ENCODE measurements around the gene CDADC1.

The CDADC1 gene

DNA sequence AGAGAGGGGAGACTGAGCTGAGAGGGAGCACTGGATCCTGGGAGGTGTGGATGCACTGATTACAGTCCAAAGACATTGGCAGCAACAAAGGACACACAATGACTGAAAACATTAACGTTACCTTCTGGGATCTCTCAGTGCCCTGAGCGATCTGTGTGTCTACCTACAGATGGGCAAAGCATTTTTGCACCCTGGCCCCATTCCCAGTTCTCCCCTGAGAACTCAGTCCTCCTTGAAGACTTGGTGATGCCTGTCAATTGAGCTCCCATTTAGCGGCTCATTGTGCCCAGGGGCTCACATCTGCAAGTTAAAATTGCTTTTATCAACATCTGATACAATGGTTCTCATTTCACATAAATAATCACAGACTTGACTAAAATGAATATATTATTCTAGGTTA is 62.5 kb downstream of the CDADC1 start:
- Histone ChIP-seq H3K4me3 (ENCODE audit: low read depth in 1 of 2, low read length in 2 of 2) (no peak overlapping the region), H3K4me2 (ENCODE audit: insufficient read depth, low read length) (no peak overlapping the region), H3K36me3 (ENCODE audit: insufficient read depth, low read length) (no peaks in the 10 kb centered on the region), H2AFZ (ENCODE audit: low read depth, low read length) (no peak overlapping the region), H3K27me3 (ENCODE audit: insufficient read depth, low read length, poor library complexity) (no peaks in the 10 kb centered on the region), H3K27ac (ENCODE audit: low read length) (no peak overlapping the region), H3K4me1 (ENCODE audit: insufficient read depth, low read length) (no peaks in the 10 kb centered on the region), H3K9me3 (ENCODE audit: insufficient read depth, low read length, severe bottlenecking) (no peaks in the 10 kb centered on the region), H4K20me1 (ENCODE audit: insufficient read depth, low read length) (no peaks in the 10 kb centered on the region), H3K9ac (ENCODE audit: low read depth, low read length) (no peak overlapping the region), H3K79me2 (ENCODE audit: insufficient read depth, low read length) (no peaks in the 10 kb centered on the region)
- DNase-seq: no peak
- ATAC-seq (ENCODE audit: insufficient read depth, low read depth): no peak
- no peak for TF ChIP-seq EZH2 (IDR thresholded peaks at IDR 0.05; ENCODE audit: borderline replicate concordance, low read depth, low read length, severe bottlenecking)
- TF ChIP-seq, protein P1, sequence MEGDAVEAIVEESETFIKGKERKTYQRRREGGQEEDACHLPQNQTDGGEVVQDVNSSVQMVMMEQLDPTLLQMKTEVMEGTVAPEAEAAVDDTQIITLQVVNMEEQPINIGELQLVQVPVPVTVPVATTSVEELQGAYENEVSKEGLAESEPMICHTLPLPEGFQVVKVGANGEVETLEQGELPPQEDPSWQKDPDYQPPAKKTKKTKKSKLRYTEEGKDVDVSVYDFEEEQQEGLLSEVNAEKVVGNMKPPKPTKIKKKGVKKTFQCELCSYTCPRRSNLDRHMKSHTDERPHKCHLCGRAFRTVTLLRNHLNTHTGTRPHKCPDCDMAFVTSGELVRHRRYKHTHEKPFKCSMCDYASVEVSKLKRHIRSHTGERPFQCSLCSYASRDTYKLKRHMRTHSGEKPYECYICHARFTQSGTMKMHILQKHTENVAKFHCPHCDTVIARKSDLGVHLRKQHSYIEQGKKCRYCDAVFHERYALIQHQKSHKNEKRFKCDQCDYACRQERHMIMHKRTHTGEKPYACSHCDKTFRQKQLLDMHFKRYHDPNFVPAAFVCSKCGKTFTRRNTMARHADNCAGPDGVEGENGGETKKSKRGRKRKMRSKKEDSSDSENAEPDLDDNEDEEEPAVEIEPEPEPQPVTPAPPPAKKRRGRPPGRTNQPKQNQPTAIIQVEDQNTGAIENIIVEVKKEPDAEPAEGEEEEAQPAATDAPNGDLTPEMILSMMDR (IDR thresholded peaks at IDR 0.05; ENCODE audit: borderline replicate concordance, extremely low read depth, low read length, poor library complexity, severe bottlenecking): no peak

DNA sequence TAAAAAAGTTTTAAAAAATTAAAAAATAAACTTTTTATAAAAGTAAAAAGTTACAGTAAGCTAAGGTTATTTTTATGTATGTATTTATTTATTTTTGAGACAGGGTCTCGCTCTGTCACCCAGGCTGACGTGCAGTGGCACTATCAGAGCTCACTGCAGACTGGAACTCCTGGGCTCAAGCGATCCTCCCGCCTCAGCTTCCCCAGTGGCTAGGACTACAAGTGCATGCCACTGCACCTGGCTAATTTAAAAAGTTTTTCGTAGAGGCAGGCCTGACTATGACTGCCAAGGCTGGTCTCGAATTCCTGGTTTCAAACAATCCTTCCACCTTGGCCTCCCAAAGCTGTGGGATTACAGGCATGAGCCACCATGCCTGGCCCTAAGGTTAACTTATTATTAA is 64.1 kb downstream of the CDADC1 start:
- TF ChIP-seq, protein P1 (IDR thresholded peaks at IDR 0.05; ENCODE audit: borderline replicate concordance, extremely low read depth, low read length, poor library complexity, severe bottlenecking): no peak
- no peak for TF ChIP-seq EZH2 (IDR thresholded peaks at IDR 0.05; ENCODE audit: borderline replicate concordance, low read depth, low read length, severe bottlenecking)
- Histone ChIP-seq H3K9me3 (ENCODE audit: insufficient read depth, low read length, severe bottlenecking) (no peaks in the 10 kb centered on the region), H3K4me2 (ENCODE audit: insufficient read depth, low read length) (no peak overlapping the region)

DNA sequence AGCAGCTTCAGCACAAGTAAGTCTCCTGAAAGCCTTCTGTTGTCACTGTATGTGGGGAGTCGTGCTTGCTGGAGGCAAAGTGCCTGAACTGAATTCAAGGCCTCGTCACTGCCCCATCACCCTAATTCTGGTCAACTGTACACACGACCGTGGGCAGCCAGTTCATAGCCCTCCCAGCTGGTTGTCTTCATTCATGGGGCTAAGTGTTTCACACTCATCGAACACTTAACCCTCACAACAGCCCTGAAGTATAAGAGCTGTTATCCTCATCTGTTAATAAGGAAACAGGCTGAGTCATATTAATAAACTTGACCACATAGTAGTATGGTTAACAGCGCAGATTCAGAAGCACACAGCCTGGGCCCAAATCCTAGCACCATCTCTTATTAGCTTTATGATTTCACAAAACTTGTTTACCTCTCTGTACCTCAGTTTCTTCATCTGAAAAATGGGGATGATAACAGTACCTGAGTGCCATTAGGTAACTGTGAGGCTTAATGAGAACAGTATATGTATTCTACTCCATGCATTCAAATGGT is 66.7 kb downstream of the CDADC1 start:
- no peak for DNase-seq
- no peaks in the 10 kb centered on the region for H3K4me1 ChIP-seq (ENCODE audit: insufficient read depth, low read length)
- no peaks in the 10 kb centered on the region for H3K36me3 ChIP-seq (ENCODE audit: insufficient read depth, low read length)
- no peak overlapping the region for H3K9ac ChIP-seq (ENCODE audit: low read depth, low read length)
- H3K9me3 ChIP-seq (ENCODE audit: insufficient read depth, low read length, severe bottlenecking): no peaks in the 10 kb centered on the region
- no peaks in the 10 kb centered on the region for H3K79me2 ChIP-seq (ENCODE audit: insufficient read depth, low read length)
- no peak for ATAC-seq (ENCODE audit: insufficient read depth, low read depth)
- H3K27ac ChIP-seq (ENCODE audit: low read length): no peak overlapping the region
- no peak overlapping the region for H2AFZ ChIP-seq (ENCODE audit: low read depth, low read length)
- TF ChIP-seq EZH2 (IDR thresholded peaks at IDR 0.05; ENCODE audit: borderline replicate concordance, low read depth, low read length, severe bottlenecking): no peak
- TF ChIP-seq, protein P1 (IDR thresholded peaks at IDR 0.05; ENCODE audit: borderline replicate concordance, extremely low read depth, low read length, poor library complexity, severe bottlenecking): no peak
- no peaks in the 10 kb centered on the region for H3K27me3 ChIP-seq (ENCODE audit: insufficient read depth, low read length, poor library complexity)
- H3K4me2 ChIP-seq (ENCODE audit: insufficient read depth, low read length): no peak overlapping the region
- H4K20me1 ChIP-seq (ENCODE audit: insufficient read depth, low read length): no peaks in the 10 kb centered on the region
- H3K4me3 ChIP-seq (ENCODE audit: low read depth in 1 of 2, low read length in 2 of 2): no peak overlapping the region

More for the DNA sequence above, 64.1 kb downstream of the CDADC1 start:
- Histone ChIP-seq H3K27ac (ENCODE audit: low read length) (no peak overlapping the region), H3K4me1 (ENCODE audit: insufficient read depth, low read length) (no peaks in the 10 kb centered on the region), H4K20me1 (ENCODE audit: insufficient read depth, low read length) (no peaks in the 10 kb centered on the region), H3K36me3 (ENCODE audit: insufficient read depth, low read length) (no peaks in the 10 kb centered on the region), H3K79me2 (ENCODE audit: insufficient read depth, low read length) (no peaks in the 10 kb centered on the region), H3K4me3 (ENCODE audit: low read depth in 1 of 2, low read length in 2 of 2) (no peak overlapping the region), H2AFZ (ENCODE audit: low read depth, low read length) (no peak overlapping the region), H3K27me3 (ENCODE audit: insufficient read depth, low read length, poor library complexity) (no peaks in the 10 kb centered on the region), H3K9ac (ENCODE audit: low read depth, low read length) (no peak overlapping the region)
- DNase-seq (no peak), ATAC-seq (ENCODE audit: insufficient read depth, low read depth) (no peak)

Data from DND-41 (cell line).